ENCODE data around the gene CAPRIN1. TPM values are rescaled to one million over a fixed set of nuclear protein-coding genes. Genes with fewer than 3 reads are reported as not detected.

Gene CAPRIN1
- total and polyA plus RNA-seq, 4 donors, result 181 to 279 (median 224) TPM

GRCh38 chr11:34128824-34129223 is 77.3 kb downstream of the CAPRIN1 start:
- H3K9me3 ChIP-seq (ENCODE audit: control insufficient read depth, insufficient read depth, low read length), result no peaks in the 10 kb centered on the region
- H3K27ac ChIP-seq (ENCODE audit: low read depth, low read length), result no peak overlapping the region
- no peaks in the 10 kb centered on the region for H3K27me3 ChIP-seq (ENCODE audit: control insufficient read depth, insufficient read depth, low read length)
- no peaks in the 10 kb centered on the region for H3K4me1 ChIP-seq (ENCODE audit: control insufficient read depth, insufficient read depth, low read length)
- H3K4me3 ChIP-seq (ENCODE audit: low read depth, low read length), result no peak overlapping the region
- no peak for DNase-seq (ENCODE audit: low read depth in 4 of 6, low spot score in 6 of 6)
- 100% methylated on average over 1 of the region's 3 CpGs for WGBS (ENCODE audit: insufficient coverage)
- peaks cover 62% of the 10 kb centered on the region for H3K36me3 ChIP-seq (ENCODE audit: control insufficient read depth, insufficient read depth, low read length)

GRCh38 chr11:34132261-34132965 is 80.9 kb downstream of the CAPRIN1 start:
- H3K4me3 ChIP-seq (ENCODE audit: low read depth, low read length), result no peak overlapping the region
- no peaks in the 10 kb centered on the region for H3K27me3 ChIP-seq (ENCODE audit: control insufficient read depth, insufficient read depth, low read length)
- H3K4me1 ChIP-seq (ENCODE audit: control insufficient read depth, insufficient read depth, low read length), result no peaks in the 10 kb centered on the region
- WGBS (ENCODE audit: insufficient coverage), result 88% methylated on average over 4 of the region's 4 CpGs
- H3K27ac ChIP-seq (ENCODE audit: low read depth, low read length), result no peak overlapping the region
- H3K9me3 ChIP-seq (ENCODE audit: control insufficient read depth, insufficient read depth, low read length), result no peaks in the 10 kb centered on the region
- no peak for DNase-seq (ENCODE audit: low read depth in 4 of 6, low spot score in 6 of 6)
- H3K36me3 ChIP-seq (ENCODE audit: control insufficient read depth, insufficient read depth, low read length), result peaks cover 74% of the 10 kb centered on the region

GRCh38 chr11:34134765-34135164 is 83.2 kb downstream of the CAPRIN1 start:
- Histone ChIP-seq H3K27me3 (ENCODE audit: control insufficient read depth, insufficient read depth, low read length) (no peaks in the 10 kb centered on the region), H3K4me3 (ENCODE audit: low read depth, low read length) (no peak overlapping the region), H3K36me3 (ENCODE audit: control insufficient read depth, insufficient read depth, low read length) (peaks cover 81% of the 10 kb centered on the region), H3K4me1 (ENCODE audit: control insufficient read depth, insufficient read depth, low read length) (no peaks in the 10 kb centered on the region), H3K27ac (ENCODE audit: low read depth, low read length) (no peak overlapping the region), H3K9me3 (ENCODE audit: control insufficient read depth, insufficient read depth, low read length) (no peaks in the 10 kb centered on the region)
- 89% methylated on average over 4 of the region's 5 CpGs for WGBS (ENCODE audit: insufficient coverage)
- no peak for DNase-seq (ENCODE audit: low read depth in 4 of 6, low spot score in 6 of 6)

GRCh38 chr11:34135439-34135838 is 83.9 kb downstream of the CAPRIN1 start:
- WGBS (ENCODE audit: insufficient coverage), result 88% methylated on average over 1 of the region's 3 CpGs
- Histone ChIP-seq H3K27ac (ENCODE audit: low read depth, low read length) (no peak overlapping the region), H3K27me3 (ENCODE audit: control insufficient read depth, insufficient read depth, low read length) (no peaks in the 10 kb centered on the region), H3K9me3 (ENCODE audit: control insufficient read depth, insufficient read depth, low read length) (no peaks in the 10 kb centered on the region), H3K4me3 (ENCODE audit: low read depth, low read length) (no peak overlapping the region), H3K4me1 (ENCODE audit: control insufficient read depth, insufficient read depth, low read length) (no peaks in the 10 kb centered on the region), H3K36me3 (ENCODE audit: control insufficient read depth, insufficient read depth, low read length) (peaks cover 85% of the 10 kb centered on the region)
- no peak for DNase-seq (ENCODE audit: low read depth in 4 of 6, low spot score in 6 of 6)

- WGBS (ENCODE audit: insufficient coverage), result 85% methylated on average over 5 of the region's 8 CpGs
- no peaks in the 10 kb centered on the region for H3K9me3 ChIP-seq (ENCODE audit: control insufficient read depth, insufficient read depth, low read length)
- H3K4me3 ChIP-seq (ENCODE audit: low read depth, low read length), result no peak overlapping the region
- H3K27me3 ChIP-seq (ENCODE audit: control insufficient read depth, insufficient read depth, low read length), result no peaks in the 10 kb centered on the region
- H3K27ac ChIP-seq (ENCODE audit: low read depth, low read length), result no peak overlapping the region
- no peak for DNase-seq (ENCODE audit: low read depth in 4 of 6, low spot score in 6 of 6)
- peaks cover 84% of the 10 kb centered on the region for H3K36me3 ChIP-seq (ENCODE audit: control insufficient read depth, insufficient read depth, low read length)
- no peaks in the 10 kb centered on the region for H3K4me1 ChIP-seq (ENCODE audit: control insufficient read depth, insufficient read depth, low read length)
Observed at GRCh38 chr11:34136420-34136819, 84.9 kb downstream of the CAPRIN1 start.

- Histone ChIP-seq H3K27me3 (ENCODE audit: control insufficient read depth, insufficient read depth, low read length) (no peaks in the 10 kb centered on the region), H3K4me1 (ENCODE audit: control insufficient read depth, insufficient read depth, low read length) (no peaks in the 10 kb centered on the region), H3K4me3 (ENCODE audit: low read depth, low read length) (no peak overlapping the region), H3K27ac (ENCODE audit: low read depth, low read length) (no peak overlapping the region), H3K36me3 (ENCODE audit: control insufficient read depth, insufficient read depth, low read length) (peaks cover 88% of the 10 kb centered on the region), H3K9me3 (ENCODE audit: control insufficient read depth, insufficient read depth, low read length) (no peaks in the 10 kb centered on the region)
- WGBS (ENCODE audit: insufficient coverage), result 100% methylated on average over 1 of the region's 7 CpGs
- DNase-seq (ENCODE audit: low read depth in 4 of 6, low spot score in 6 of 6), result no peak
Observed at GRCh38 chr11:34139346-34139745, 87.8 kb downstream of the CAPRIN1 start.

- DNase-seq (ENCODE audit: low read depth in 4 of 6, low spot score in 6 of 6), result no peak
- H3K36me3 ChIP-seq (ENCODE audit: control insufficient read depth, insufficient read depth, low read length), result peaks cover 86% of the 10 kb centered on the region
- H3K4me3 ChIP-seq (ENCODE audit: low read depth, low read length), result no peak overlapping the region
- no peak overlapping the region for H3K27ac ChIP-seq (ENCODE audit: low read depth, low read length)
- H3K27me3 ChIP-seq (ENCODE audit: control insufficient read depth, insufficient read depth, low read length), result no peaks in the 10 kb centered on the region
- H3K9me3 ChIP-seq (ENCODE audit: control insufficient read depth, insufficient read depth, low read length), result no peaks in the 10 kb centered on the region
- 99% methylated on average over 8 of the region's 11 CpGs for WGBS (ENCODE audit: insufficient coverage)
- H3K4me1 ChIP-seq (ENCODE audit: control insufficient read depth, insufficient read depth, low read length), result no peaks in the 10 kb centered on the region
Observed at GRCh38 chr11:34140149-34140548, 88.6 kb downstream of the CAPRIN1 start.

- WGBS (ENCODE audit: insufficient coverage), result 93% methylated on average over 1 of the region's 2 CpGs
- no peak overlapping the region for H3K4me3 ChIP-seq (ENCODE audit: low read depth, low read length)
- no peak overlapping the region for H3K27ac ChIP-seq (ENCODE audit: low read depth, low read length)
- H3K36me3 ChIP-seq (ENCODE audit: control insufficient read depth, insufficient read depth, low read length), result peaks cover 85% of the 10 kb centered on the region
- no peak for DNase-seq (ENCODE audit: low read depth in 4 of 6, low spot score in 6 of 6)
- H3K27me3 ChIP-seq (ENCODE audit: control insufficient read depth, insufficient read depth, low read length), result no peaks in the 10 kb centered on the region
- no peaks in the 10 kb centered on the region for H3K4me1 ChIP-seq (ENCODE audit: control insufficient read depth, insufficient read depth, low read length)
- no peaks in the 10 kb centered on the region for H3K9me3 ChIP-seq (ENCODE audit: control insufficient read depth, insufficient read depth, low read length)
Observed at GRCh38 chr11:34143048-34143447, 91.5 kb downstream of the CAPRIN1 start.

GRCh38 chr11:34145073-34145472 is 93.5 kb downstream of the CAPRIN1 start:
- Histone ChIP-seq H3K27me3 (ENCODE audit: control insufficient read depth, insufficient read depth, low read length) (no peaks in the 10 kb centered on the region), H3K27ac (ENCODE audit: low read depth, low read length) (no peak overlapping the region), H3K36me3 (ENCODE audit: control insufficient read depth, insufficient read depth, low read length) (peaks cover 85% of the 10 kb centered on the region), H3K4me1 (ENCODE audit: control insufficient read depth, insufficient read depth, low read length) (peaks cover 8% of the 10 kb centered on the region), H3K9me3 (ENCODE audit: control insufficient read depth, insufficient read depth, low read length) (no peaks in the 10 kb centered on the region), H3K4me3 (ENCODE audit: low read depth, low read length) (no peak overlapping the region)
- 95% methylated on average over 4 of the region's 5 CpGs for WGBS (ENCODE audit: insufficient coverage)
- DNase-seq (ENCODE audit: low read depth in 4 of 6, low spot score in 6 of 6), result no peak

GRCh38 chr11:34145847-34146381 is 94.4 kb downstream of the CAPRIN1 start:
- peaks cover 85% of the 10 kb centered on the region for H3K36me3 ChIP-seq (ENCODE audit: control insufficient read depth, insufficient read depth, low read length)
- no peak for DNase-seq (ENCODE audit: low read depth in 4 of 6, low spot score in 6 of 6)
- WGBS (ENCODE audit: insufficient coverage), result 94% methylated on average over 7 of the region's 8 CpGs
- H3K4me1 ChIP-seq (ENCODE audit: control insufficient read depth, insufficient read depth, low read length), result peaks cover 8% of the 10 kb centered on the region
- H3K4me3 ChIP-seq (ENCODE audit: low read depth, low read length), result no peak overlapping the region
- H3K27ac ChIP-seq (ENCODE audit: low read depth, low read length), result no peak overlapping the region
- no peaks in the 10 kb centered on the region for H3K27me3 ChIP-seq (ENCODE audit: control insufficient read depth, insufficient read depth, low read length)
- no peaks in the 10 kb centered on the region for H3K9me3 ChIP-seq (ENCODE audit: control insufficient read depth, insufficient read depth, low read length)
